Central memory CD8-positive, alpha-beta T cell (primary cell): ENCODE results near the gene GPHA2.
A peak's percentile ranks its signal among the peaks of the same experiment; 100 is the strongest.

Source experiments
- ATAC-seq: fragments of 150-1000 bp; cut with Tn5 transposase; replicated peaks from 2 replicates; pipeline ENCODE4 v1.10.0; 2022; ENCODE audit warnings: mild to moderate bottlenecking, moderate FRiP score, moderate number of reproducible peaks; ENCODE audit not compliant: poor library complexity, severe bottlenecking; ENCODE audit errors: extremely low read depth
- DNase-seq, 2 donors: peaks; one replicate each; pipeline ENCODE4 v3.0.0; 2021; ENCODE audit warnings: low spot score in 2 of 2
- H3K27ac Mint-ChIP-seq: one replicate; pipeline ENCODE4 v1.8.0; 2022; ENCODE audit warnings: low read depth, mild to moderate bottlenecking, moderate library complexity, mixed read lengths
- H3K27me3 Mint-ChIP-seq: one replicate; pipeline ENCODE4 v1.8.0; 2022; ENCODE audit warnings: mixed read lengths
- H3K36me3 Mint-ChIP-seq: one replicate; pipeline ENCODE4 v1.8.0; 2022; ENCODE audit warnings: mild to moderate bottlenecking, moderate library complexity, mixed read lengths; ENCODE audit not compliant: insufficient read depth
- H3K4me1 Mint-ChIP-seq: one replicate; pipeline ENCODE4 v1.8.0; 2022; ENCODE audit warnings: mixed read lengths
- H3K4me3 Mint-ChIP-seq: one replicate; pipeline ENCODE4 v1.8.0; 2022; ENCODE audit warnings: mild to moderate bottlenecking, moderate library complexity, mixed read lengths
- H3K9me3 Mint-ChIP-seq: one replicate; pipeline ENCODE4 v1.8.0; 2022; ENCODE audit warnings: mixed read lengths

GPHA2 gene

DNA sequence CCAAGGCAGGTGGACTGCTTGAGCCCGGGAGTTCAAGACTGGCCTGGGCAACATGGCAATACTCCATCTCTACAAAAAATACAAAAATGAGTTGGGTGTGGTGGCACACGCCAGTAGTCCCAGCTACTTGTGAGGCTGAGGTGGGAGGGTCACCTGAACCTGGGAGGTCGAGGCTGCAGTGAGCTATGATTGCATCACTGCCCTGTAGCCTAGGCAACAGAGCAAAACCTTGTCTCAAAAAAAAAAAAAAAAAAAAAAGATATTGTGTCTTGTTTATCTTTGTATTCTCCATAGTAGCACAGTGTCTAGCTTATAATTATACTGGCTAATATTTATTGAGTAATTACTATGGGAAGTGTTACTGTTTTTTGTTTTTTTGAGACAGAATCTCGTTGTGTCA is 15.8 kb upstream of the GPHA2 start:
- Mint-ChIP-seq H3K27ac (no peak overlapping the region), H3K27me3 (peaks cover 24% of the 10 kb centered on the region), H3K36me3 (peaks cover 2% of the 10 kb centered on the region), H3K4me3 (no peak overlapping the region), H3K9me3 (no peaks in the 10 kb centered on the region), H3K4me1 (no peaks in the 10 kb centered on the region)
- ATAC-seq (no peak), DNase-seq (no peak)

DNA sequence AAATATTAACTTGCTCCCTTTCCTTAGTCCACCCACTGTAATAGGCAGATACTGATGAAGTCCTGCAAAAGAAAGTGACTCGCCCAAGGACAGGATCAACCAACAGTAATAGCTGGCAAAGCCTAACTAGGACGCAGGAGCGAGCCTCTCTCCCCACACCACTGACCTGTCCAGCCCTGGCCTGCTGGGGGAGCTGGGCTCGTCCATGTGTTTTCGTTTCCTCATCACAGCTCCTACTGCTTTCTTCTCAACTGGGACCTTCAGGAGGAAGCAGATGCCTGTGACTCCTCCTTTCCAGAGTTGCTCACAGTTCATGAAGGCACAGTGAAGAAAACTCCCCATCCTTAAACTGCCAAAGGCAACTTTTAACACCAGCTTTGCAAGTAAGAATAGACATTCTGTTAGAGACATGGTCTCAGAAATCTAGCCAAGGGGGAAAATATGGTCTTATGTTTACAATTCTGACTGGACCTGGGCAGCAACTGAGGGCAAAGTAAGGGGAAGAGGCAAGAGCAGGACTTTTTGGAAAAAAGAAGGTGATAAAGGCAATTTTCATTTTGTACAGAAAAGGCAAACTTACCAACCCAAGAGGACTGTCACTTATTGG is 11.6 kb upstream of the GPHA2 start:
- Mint-ChIP-seq H3K27ac (no peak overlapping the region), H3K4me1 (no peaks in the 10 kb centered on the region), H3K9me3 (no peaks in the 10 kb centered on the region), H3K36me3 (peaks cover 2% of the 10 kb centered on the region), H3K27me3 (peaks cover 39% of the 10 kb centered on the region), H3K4me3 (no peak overlapping the region)
- no peak for ATAC-seq
- no peak for DNase-seq

GRCh38 chr11:64936539-64936938 is 846 bp upstream of the GPHA2 start:
- ATAC-seq (no peak), DNase-seq (no peak)
- no peak overlapping the region for H3K4me3 Mint-ChIP-seq
- H3K27me3 Mint-ChIP-seq: no peaks in the 10 kb centered on the region
- no peak overlapping the region for H3K27ac Mint-ChIP-seq
- no peaks in the 10 kb centered on the region for H3K9me3 Mint-ChIP-seq
- H3K4me1 Mint-ChIP-seq: no peaks in the 10 kb centered on the region
- H3K36me3 Mint-ChIP-seq: peaks cover 5% of the 10 kb centered on the region

- no peak for DNase-seq
- H3K4me1 Mint-ChIP-seq: no peaks in the 10 kb centered on the region
- no peak overlapping the region for H3K27ac Mint-ChIP-seq
- H3K9me3 Mint-ChIP-seq: no peaks in the 10 kb centered on the region
- no peak for ATAC-seq
- H3K4me3 Mint-ChIP-seq: no peak overlapping the region
- H3K27me3 Mint-ChIP-seq: no peaks in the 10 kb centered on the region
- H3K36me3 Mint-ChIP-seq: peaks cover 7% of the 10 kb centered on the region
Observed at GRCh38 chr11:64934682-64935358, 873 bp downstream of the GPHA2 start.

DNA sequence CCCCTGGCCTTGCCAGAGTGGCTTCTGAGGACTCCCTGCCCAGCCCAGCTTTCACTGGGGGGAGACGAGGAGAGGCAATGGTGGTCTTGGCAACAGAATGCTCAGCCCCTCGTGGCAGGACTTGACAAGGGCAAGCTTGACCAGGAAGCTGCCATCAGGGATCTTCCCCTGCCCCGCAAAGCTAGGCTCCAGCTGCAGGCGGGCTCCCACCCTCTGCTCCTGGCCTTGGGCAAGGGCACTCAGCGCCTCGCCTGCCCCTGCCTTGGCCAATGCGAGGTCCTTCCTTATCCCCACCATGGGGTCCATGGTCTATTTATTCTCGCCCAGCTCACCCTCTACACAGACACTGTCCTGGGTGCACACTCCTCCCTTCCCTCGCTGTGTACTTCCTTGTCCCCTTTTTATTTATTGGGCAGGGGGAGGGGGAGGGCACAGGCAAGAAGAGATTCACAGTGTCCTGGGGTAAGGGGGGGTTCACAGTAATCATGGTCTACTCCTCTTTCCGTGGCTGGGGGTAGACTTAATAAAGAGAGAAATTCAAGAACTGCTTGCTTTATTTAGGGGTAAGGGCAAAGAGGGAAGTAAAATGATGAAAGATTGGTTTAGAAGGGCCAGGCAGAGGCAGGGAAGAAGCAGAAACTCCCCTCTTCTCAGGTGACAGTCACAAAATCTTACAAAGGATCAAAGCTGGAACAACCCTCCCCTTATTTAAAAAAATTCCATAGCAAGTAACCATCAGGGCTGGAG is 1.6 kb downstream of the GPHA2 start:
- Mint-ChIP-seq H3K27me3 (no peaks in the 10 kb centered on the region), H3K4me3 (no peak overlapping the region), H3K36me3 (peaks cover 12% of the 10 kb centered on the region), H3K4me1 (no peaks in the 10 kb centered on the region), H3K27ac (no peak overlapping the region), H3K9me3 (no peaks in the 10 kb centered on the region)
- DNase-seq: no peak
- no peak for ATAC-seq

DNA sequence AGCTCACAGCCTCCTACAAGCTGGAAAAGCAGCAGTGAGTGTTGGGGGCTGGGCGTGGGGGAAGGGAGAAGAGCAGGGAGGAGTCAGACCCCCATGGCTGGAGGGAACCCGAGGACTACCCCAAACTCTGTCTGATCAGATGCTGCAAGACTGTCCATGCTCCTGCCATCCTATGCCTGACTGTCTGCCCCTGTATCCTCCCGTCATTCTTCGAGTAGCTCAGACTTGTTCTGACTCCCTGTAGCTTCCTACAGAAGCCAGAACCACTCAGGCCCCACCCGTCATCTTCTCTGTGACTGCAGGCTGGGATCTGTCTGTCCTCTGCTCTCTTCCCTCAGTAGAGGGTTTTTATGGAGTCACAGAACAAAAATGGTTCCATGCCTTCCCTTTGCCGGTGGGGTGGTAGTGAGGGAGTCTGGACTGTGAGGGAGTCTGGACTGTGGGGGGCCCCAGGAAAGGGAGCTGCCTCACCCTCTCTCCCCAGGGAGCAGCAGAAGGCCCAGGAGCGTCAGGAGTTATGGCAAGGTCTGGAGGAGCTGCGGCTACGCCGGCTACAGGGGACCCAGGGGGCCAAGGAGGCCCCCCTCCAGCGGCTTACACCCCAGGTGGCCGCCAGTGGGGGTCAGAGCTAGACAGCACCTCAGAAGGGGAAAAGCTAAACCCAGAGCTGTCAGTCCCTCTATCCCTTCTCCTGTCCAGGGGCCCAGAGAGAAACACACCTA is 2.3 kb downstream of the GPHA2 start:
- no peak for ATAC-seq
- peaks cover 12% of the 10 kb centered on the region for H3K36me3 Mint-ChIP-seq
- DNase-seq: no peak
- H3K27me3 Mint-ChIP-seq: no peaks in the 10 kb centered on the region
- H3K4me1 Mint-ChIP-seq: no peaks in the 10 kb centered on the region
- H3K9me3 Mint-ChIP-seq: no peaks in the 10 kb centered on the region
- H3K27ac Mint-ChIP-seq: no peak overlapping the region
- no peak overlapping the region for H3K4me3 Mint-ChIP-seq

DNA sequence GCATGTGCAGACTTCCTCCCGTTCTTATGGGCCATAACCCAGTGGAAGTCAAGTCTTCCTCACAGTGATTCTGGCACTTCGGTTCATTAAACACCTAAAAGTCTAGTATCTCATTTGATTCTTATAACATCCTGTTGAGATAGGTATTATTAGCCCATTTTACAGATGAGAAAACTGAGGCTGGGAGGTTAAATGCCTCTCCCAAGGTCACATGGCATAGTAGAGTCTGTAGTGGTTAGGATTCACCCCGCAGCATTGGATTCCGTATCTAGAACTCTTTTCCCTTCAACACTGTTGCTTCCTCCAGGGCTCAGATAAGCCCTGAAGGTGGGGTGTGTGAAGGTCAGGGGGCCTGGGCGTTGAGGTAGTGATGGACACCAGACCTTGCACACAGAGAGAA is 3.4 kb downstream of the GPHA2 start:
- Mint-ChIP-seq H3K27me3 (no peaks in the 10 kb centered on the region), H3K4me1 (peaks cover under 1% of the 10 kb centered on the region), H3K27ac (no peak overlapping the region), H3K9me3 (no peaks in the 10 kb centered on the region), H3K4me3 (no peak overlapping the region), H3K36me3 (peaks cover 19% of the 10 kb centered on the region)
- no peak for ATAC-seq
- no peak for DNase-seq

GRCh38 chr11:64931290-64931689 is 4.4 kb downstream of the GPHA2 start:
- no peak overlapping the region for H3K4me3 Mint-ChIP-seq
- no peaks in the 10 kb centered on the region for H3K9me3 Mint-ChIP-seq
- H3K36me3 Mint-ChIP-seq: peaks cover 19% of the 10 kb centered on the region
- DNase-seq: no peak
- H3K4me1 Mint-ChIP-seq: peaks cover 5% of the 10 kb centered on the region
- ATAC-seq: no peak
- no peak overlapping the region for H3K27ac Mint-ChIP-seq
- no peaks in the 10 kb centered on the region for H3K27me3 Mint-ChIP-seq

DNA sequence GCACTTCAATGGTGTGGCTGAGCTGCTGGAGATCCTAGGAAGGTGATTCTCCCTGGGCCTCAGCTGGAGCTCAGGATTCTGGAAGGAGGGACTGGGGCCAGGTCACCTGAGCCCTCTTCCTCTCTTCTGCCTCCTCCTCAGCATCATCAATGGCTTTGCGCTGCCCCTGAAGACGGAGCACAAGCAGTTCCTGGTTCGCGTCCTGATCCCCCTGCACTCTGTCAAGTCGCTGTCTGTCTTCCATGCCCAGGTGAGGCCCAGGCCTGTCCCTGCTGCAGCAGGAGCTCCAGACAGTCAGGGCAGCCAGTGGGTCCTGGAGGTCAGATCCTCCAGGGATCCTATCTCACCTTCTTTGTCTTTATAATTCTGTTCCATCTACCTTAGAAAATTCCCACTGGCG is 5.4 kb downstream of the GPHA2 start:
- Mint-ChIP-seq H3K27ac (no peak overlapping the region), H3K36me3 (peaks cover 19% of the 10 kb centered on the region), H3K4me1 (peaks cover 7% of the 10 kb centered on the region), H3K4me3 (no peak overlapping the region), H3K27me3 (no peaks in the 10 kb centered on the region), H3K9me3 (no peaks in the 10 kb centered on the region)
- DNase-seq (no peak), ATAC-seq (no peak)

GRCh38 chr11:64929625-64930024 is 6.1 kb downstream of the GPHA2 start:
- H3K4me3 Mint-ChIP-seq: no peak overlapping the region
- H3K27me3 Mint-ChIP-seq: no peaks in the 10 kb centered on the region
- H3K36me3 Mint-ChIP-seq: peaks cover 16% of the 10 kb centered on the region
- H3K27ac Mint-ChIP-seq: no peak overlapping the region
- peaks cover 14% of the 10 kb centered on the region for H3K4me1 Mint-ChIP-seq
- no peak for ATAC-seq
- no peaks in the 10 kb centered on the region for H3K9me3 Mint-ChIP-seq
- DNase-seq: no peak

GRCh38 chr11:64928957-64929356 is 6.7 kb downstream of the GPHA2 start:
- no peak overlapping the region for H3K4me3 Mint-ChIP-seq
- H3K27me3 Mint-ChIP-seq: no peaks in the 10 kb centered on the region
- DNase-seq (no peak), ATAC-seq (no peak)
- no peak overlapping the region for H3K27ac Mint-ChIP-seq
- H3K9me3 Mint-ChIP-seq: no peaks in the 10 kb centered on the region
- peaks cover 21% of the 10 kb centered on the region for H3K4me1 Mint-ChIP-seq
- H3K36me3 Mint-ChIP-seq: peaks cover 16% of the 10 kb centered on the region

GRCh38 chr11:64926689-64927088 is 9.0 kb downstream of the GPHA2 start:
- Mint-ChIP-seq H3K9me3 (no peaks in the 10 kb centered on the region), H3K4me1 (peaks cover 25% of the 10 kb centered on the region), H3K36me3 (peaks cover 13% of the 10 kb centered on the region), H3K27me3 (no peaks in the 10 kb centered on the region), H3K4me3 (peak overlapping the region; percentile 56), H3K27ac (no peak overlapping the region)
- no peak for ATAC-seq
- no peak for DNase-seq
